GM18517 (cell line): ENCODE results near the gene RORC.
"Not testable (repeated sequence)": the region's sequence is repeated elsewhere in the genome, so short reads cannot be mapped to it uniquely, and the experiment has no call there.

ENCODE experiments used
- ATAC-seq: cut with Tn5 transposase; IDR thresholded peaks from one replicate; pipeline ENCODE4 v1.9.1; 2021; ENCODE audit warnings: mild to moderate bottlenecking, moderate library complexity; ENCODE audit not compliant: unreplicated experiment

The RORC gene

DNA sequence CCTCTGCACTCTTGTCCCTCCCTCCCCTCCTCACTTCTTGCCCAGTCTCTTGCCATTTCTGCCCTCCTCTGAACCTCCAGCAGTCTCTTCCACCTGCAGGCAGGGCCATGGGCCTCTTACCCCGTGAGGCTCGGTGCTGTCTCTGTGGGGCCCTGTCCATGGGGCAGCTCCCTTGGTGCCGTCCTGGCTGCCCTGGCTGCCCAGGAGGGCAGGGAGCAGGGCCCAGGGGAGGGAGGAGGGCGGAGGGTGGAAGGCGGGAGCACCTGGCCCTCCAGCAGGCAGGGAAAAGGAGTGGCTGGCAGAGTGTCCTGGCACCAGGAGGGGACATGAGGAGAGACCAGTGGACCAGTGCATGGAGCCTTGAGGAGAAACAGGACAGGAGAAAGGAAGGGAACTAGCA is at the start of gene RORC:
Gene RORC (minus strand): TSS at position 198 of the 400 bp plus-strand sequence. CDS start 38 bp downstream, at position 160.
- no peak for ATAC-seq

DNA sequence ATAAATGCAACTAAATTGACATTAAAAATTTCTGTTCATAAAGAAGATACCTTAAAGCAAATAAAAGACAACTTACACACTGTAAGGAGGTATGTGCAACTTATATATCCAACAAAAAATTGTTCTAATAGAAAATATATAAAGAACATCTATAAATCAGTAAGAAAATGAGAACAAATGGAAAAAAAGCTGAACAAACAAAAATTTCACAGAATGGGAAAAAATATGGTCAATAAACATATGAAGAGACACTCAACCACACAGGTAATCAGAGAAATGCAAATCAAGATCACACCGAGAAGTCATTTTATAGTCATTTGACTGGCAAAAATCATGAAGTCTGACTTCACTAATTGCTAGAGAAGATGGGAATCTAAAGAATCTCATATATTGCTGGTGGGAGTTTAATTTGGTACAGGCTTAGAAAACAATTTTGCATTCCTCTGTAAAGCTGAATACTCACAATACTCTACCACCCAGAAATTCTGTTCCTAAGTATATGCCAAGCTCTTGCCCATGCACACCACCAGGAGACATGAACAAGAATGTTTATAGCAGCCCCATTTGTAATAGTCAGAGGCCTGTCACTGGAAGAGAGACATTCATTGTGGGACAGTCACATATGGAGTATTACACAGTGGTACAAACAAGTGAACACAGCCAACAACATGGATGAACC is 44.0 kb upstream of the RORC start:
- no peak for ATAC-seq

DNA sequence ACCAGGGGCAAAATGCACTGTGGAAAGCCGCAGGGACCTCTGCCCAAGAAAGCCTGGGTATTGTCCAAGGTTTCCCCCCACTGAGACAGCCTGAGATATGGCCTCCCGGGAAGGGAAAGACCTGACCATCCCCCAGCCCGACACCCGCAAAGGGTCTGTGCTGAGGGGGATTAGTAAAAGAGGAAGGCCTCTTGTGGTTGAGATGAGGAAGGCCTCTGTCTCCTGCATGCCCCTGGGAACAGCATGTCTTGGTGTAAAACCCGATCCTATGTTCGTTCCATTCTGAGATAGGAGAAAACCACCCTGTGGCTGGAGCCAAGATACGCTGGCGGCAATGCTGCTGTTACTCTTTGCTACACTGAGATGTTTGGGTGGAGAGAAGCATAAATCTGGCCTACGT is 41.2 kb upstream of the RORC start:
- not testable (repeated sequence) for ATAC-seq

DNA sequence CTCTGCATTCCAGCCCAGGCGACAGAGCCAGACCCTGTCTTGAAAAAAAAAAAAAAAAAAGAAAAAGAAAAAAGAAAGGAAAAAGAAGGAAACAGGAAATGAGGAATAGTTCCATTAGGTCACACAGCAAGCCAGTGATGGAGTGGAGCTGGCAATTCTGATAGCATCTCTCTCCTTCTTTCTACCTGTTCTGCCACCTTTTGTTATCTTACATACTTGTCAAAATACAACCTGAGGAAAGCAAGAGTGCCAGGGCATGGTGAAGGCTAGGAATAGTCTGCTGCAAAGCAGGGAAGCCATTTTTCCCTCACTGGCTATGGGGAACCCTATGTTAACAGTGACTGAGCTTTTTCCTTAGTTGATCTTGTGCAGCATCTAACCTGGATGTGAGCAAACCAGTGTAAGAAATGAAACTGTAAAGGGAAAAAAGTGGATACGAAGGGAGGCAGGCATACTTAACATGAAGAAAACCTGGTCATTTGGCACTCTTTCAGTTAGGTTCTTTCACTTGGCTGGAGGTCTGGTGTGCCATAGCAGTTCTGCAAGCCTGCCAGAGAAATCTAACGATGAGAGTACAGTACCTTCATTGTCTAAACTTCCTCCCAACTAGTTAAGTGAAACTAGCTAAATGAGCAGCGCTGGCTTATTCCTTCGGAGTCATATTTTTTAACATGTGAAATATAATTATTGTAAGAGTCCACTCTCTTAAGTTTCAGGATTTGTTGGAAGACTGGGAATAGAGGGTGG is 39.9 kb upstream of the RORC start:
- ATAC-seq = no peak

DNA sequence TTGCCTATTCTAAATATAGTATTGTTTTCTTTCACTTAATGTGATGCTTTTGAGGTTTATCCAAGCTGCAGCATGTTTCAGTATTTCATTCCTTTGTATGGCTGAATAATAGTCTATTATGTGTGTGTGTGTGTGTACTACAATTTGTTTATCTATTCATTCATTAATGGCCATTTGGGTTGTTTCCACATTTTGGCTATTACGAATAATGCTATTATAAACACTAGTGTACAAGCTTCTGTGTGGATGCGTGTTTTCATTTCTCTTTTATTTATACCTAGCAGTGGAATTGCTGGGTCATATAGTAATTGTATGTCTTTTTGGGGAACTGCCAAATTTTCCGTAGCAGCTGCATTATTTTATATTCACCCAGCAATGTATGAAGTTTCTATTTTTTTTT is 36.9 kb upstream of the RORC start:
- ATAC-seq = no peak

DNA sequence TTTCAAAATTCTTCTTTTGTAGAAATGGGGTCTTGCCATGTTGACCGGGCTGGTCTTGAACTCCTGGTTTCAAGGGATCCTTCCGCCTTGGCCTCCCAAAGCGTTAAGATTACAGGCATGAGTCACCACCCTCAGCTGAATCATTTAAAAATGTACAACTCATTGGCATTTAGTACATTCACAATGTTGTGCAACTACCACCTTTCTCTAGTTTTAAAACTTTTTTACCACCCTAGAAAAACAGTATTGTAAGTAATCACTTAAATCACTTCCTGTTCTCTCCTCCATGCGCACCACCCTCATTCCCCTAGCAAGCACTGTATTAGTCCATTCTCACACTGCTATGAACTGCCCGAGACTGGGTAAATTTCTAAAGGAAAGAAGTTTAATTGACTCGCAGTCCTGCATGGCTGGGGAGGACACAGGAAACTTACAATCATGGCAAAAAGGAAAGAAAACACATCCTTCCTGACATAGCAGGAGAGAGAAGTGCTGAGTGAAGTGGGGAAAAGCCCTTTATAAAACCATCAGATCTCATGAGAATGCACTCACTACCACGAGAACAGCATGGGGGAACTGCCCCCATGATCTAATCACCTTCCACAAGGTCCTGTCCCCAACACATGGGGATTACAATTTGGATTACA is 36.3 kb upstream of the RORC start:
- ATAC-seq = no peak

DNA sequence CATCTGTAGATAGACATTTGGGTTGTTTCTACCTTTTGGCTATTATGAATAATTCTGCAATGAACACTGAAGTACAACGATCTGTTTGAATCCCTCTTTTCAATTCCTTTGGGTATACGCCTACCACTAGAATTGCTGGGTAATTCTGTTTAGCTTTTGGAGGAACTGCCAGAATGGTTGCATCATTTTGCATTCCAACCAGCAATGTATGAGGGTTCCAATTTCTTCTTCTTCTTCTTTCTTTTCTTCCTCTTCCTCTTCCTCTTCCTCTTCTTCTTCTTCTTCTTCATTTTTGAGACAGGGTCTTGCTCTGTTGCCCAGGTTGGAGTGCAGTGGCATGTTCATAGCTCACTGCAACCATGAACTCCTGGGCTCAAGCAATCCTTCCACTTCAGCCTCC is 35.7 kb upstream of the RORC start:
- ATAC-seq = no peak

DNA sequence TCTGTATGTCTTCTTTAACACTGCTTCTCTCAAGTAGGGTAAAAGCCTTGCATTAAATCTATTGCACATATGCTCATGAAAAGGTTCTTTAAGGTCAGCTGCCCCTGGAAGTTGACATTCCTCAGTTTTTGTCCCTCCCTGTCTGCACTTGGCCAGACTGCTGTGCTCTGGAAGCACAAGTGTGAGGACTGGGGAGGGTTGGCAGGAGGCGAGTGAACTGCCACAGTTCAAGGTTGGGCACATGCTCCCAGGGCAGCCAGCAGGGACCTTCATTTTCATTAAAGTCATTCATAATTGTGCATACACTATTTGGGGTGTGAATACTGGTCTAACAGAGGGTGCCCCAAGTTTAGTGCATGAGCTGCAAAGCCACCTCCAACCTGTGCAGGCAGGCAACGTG is 32.8 kb upstream of the RORC start:
- no peak for ATAC-seq

DNA sequence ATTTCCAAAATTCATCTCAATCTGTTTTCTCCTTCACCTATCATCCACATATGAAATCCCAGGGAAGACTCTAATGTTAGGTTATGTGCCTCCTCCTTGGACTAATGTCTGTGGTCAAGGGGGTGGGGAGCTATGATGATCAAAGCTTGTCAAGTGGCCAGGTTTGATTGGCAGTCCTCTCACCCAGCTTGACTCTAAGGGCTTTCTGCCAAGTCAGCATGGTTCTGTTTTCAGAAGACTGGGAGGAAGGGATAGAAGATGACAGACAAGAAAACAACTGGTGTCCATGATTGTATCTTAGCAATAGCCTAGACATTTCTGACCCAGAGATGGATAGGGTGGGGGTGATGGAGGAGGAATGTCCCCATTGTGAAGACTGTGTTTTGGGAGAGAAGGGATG is 31.0 kb upstream of the RORC start:
- no peak for ATAC-seq

DNA sequence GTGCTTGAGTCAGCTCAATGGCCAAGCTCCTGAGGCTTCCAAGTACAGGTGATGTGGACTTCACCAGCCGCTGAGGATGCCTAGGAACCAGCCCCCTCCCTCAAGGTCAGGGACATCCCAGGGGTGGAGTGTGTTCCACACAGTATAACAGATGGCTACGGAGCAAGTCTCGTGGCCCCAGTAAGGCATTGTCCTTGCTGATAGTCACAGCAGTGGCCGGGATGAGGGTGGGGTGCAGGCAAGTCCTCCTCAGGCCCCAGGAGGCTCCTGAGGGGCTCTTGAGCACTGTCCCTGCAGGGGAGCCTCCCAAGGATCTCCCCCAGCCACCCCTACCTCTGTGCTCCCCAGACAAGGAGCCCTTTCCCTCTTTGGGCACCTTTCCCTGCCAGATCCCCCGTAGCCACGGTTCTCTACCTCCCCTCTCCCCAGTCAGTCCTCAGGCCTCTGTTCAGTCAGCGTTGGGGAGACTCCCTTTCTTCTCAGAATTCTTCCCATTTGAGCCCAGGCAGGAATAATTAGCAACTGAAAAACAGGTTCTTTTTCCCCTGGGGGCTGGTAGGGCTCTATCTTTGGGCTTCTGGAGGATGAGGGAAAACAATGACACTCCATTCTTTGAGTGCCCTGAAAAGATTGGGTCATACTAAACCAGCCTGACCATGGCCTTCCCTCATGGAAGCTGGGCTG is 29.0 kb upstream of the RORC start:
- ATAC-seq = no peak

DNA sequence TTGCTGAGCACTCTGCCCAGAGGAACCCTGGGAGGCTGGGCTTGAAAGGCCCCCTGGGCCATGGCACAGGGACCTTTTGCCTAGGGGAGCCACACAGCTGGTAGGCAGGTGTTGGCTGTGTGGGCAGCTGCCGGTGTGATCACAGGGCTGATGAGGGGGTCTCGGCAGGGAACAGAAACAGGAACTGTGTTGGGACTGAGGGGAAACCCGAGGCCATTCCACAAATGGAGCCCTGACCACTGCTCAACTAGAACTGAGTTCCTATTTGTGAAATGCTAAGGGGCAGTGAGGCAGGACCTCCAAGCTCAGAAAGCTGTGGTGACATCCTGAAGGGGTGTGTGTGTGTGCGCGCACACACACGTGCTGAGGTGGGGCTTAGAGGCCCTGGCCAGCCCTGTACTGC is 28.3 kb upstream of the RORC start:
- ATAC-seq = no peak

DNA sequence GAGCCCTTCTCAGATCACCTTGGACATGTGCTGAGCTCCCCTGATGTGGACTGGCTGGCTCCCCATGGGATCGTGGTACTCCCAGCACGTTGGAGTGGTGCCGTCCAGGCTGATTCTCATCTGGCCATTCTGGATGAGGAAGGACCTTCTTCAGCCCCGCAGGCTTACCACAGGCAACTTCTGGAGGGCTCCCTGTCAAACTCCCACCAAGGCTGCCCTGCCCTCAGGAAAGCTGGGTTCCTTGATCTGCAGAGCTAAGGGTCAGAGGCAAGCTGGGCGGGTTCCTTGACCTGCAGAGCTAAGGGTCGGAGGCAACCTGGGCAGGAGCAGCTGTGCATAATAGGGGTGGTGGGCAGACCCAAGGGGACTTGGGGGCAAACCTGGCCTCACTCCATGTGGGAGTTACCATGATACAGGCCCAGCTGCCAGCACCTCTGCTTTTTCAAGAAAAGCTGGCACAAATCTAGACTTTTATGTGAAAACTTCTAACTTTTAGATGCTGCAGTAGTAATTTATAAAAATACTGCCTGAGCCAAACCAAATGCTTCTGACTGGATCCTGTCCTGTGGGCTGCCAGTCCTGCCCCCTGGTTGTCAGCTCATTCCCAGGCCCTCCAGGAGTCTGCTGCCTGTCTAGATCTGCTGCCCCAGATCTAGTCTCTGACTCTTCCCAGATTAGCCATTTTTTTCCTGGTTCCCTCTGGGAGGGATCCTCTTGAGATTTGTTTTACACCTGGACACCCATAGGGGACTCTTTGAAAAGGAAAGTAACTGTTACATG is 27.5 kb upstream of the RORC start:
- ATAC-seq = no peak

DNA sequence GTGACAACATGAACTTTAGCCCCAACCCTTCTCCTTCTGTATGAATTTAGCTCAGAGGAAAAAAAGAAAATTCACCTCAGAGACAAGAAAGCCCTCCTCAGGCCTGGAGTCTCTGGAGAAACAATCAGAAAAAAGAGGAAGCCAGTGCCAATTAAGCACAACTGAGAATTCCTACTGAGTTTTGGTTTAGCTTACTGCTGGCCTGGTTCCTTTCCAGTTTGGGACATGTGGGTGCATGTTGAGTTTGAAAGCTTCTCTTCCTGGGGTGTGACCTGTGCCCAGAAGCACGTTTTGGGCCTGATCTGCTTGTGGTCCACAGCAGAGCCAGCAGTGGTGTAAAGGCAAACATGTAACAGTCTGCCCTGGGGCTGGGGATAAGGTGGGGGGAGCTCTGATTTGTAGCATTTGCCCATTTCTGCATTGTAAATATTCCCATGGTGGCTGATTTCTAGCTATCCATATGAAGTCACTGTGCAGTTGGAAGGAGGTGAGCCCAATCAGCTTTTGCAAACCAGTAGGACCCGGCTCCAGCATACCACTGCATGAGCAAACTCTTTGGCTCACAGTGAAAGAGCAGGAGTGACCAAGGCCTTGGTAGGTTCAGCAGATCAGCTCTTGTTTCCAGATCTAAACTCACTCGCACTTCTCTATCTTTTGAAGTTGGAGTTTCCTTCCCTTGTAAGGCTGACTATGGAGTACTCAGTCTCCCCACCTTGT is 26.6 kb upstream of the RORC start:
- no peak for ATAC-seq

DNA sequence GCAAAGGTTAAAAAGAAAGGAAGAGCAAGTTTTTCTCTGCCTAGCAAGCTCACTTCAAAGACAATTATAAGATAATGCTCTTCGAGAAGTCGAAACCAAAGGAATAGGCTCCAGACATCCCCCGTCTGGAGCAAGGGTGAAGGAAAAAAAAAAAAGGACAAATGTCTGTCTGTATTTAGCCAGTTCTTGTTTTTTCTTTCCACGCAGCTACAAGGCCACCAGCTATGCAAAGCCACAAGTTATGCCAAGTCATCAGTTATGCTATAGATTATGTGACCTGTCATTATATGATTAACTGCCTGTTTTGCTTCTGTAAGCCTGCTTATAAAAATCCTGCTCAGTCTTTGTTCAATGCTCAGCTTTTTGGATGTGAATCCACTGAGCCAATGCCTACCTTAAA is 24.3 kb upstream of the RORC start:
- ATAC-seq = no peak

DNA sequence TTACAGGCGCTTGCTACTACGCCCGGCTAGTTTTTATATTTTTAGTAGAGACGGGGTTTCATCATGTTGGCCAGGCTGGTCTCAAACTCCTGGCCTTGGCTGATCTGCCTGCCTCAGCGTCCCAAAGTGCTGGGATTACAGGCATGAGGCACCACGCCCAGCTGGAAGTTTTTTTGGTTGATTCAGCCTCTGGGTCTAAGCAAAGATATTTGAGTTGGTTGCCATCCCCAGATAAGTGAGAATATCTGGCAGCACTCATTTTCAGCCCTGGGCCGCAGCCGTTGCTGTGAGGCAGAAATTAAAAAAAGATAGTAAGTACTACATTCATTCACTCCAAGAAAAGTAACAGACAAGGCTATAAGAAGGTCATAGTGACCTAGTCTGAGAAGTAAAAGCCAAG is 23.9 kb upstream of the RORC start:
- ATAC-seq = not testable (repeated sequence)

DNA sequence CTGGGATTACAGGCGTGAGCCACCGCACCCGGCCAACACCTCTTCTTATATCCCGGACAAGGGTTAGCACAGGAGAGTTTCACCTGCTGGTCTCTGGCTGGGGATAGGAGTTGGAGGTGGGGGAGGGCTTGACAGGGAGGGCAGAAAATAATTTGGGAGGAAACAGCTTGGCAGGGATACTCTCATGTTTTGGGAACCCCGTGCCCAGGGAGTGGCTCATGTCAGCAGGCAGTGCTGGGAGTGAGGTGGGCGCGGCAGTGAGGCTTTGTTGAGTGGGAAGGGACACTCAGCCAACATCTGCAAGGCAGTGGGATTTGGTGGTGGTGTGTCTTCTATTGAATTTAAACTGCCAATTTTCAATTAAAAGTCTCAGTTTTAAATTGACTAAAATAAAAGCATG is 23.1 kb upstream of the RORC start:
- no peak for ATAC-seq

DNA sequence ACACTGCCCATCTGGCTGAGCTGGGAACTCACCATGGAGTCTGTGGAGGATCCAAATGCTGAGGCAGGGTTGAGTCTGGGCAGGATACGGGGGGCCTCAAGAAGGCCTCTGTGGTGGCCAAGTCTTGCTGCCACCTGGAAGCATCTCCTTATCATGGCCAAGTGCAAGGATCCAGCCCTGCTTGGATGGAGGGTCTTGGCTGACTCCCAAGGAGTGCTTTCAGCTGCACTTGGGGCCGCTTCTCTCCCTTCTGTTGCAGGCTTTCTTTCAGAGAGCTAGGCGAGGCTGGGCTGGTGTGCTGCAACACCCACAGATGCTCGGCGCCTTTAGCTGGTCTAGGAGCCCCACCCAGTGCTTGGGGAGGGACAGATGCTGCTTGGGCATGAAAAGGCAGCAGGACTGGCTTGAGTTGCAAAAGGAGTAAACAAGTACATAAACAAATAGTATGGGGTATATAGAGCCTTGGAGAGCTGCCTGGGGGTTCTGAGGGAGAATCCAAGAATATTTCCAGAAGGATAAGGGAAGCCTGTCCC is 21.9 kb upstream of the RORC start, which contains the start of gene THEM5:
Gene THEM5 (minus strand): TSS at position 302 of the 533 bp plus-strand sequence. CDS start 147 bp downstream, at position 155.
- ATAC-seq = no peak

DNA sequence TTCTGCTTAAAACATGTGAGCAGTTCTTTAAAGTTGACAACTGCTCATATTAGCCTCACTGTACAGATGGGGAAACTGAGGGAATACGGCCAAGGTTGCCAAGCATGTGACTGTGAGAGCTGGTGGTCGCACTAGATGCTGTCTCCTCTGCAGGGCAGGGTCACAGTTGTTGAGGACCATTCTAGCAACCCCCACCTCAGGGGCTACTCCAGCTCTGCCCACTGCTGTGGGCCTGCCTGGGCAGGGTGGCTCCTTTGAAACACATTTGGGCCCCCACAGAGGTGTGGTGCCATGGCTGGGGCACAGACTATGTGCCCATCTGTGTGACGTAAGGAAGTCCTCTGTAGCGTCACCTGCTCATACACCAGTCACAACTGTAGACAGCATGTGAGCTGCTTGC is 21.1 kb upstream of the RORC start:
- ATAC-seq = no peak

DNA sequence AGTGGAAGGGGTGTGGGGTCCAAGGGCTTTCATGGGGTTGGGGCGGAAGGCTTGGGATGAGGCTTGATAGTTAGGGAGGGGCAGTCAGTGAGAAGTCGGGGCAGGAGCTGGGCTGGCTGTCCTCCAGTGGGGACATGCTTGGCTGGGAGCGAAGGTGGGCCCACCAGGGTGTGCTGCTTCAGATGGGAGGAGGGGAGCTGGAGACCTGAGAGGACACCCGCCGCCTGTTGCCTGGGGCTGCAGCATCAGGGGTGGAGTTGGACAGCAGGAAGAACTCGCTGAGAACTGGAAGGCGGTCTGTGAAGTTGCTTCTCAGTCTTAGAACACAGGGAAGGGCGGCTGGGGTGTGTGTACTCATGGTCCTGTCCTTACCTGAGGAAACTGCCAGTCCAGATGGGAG is 20.3 kb upstream of the RORC start:
- no peak for ATAC-seq

DNA sequence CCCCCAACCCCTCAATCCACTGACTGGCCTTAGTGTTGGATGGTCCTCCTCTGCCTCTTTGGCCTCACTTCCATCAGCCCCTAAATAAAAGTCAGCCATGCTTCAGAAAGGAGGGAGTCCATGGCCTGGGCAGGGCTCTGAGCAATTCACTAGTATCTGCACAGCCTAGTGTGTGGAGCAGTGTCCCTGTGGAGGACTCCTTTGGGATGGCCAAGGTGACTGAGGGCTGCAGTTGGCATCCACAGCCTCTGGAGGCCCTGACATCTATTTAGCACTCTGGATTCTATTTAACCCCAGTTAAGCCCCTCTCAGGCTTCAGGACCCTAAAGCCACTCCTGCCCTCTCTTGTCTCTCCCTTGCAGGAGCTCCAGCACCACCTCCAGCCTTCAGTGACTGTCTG is 18.3 kb upstream of the RORC start:
- ATAC-seq = no peak
